GM20000 (cell line): Measurements from ENCODE around the gene CNTRL.
A peak's percentile ranks its signal among the peaks of the same experiment; 100 is the strongest.

Source experiments
- DNase-seq: peaks from one replicate; pipeline ENCODE4 v3.0.0; 2012; ENCODE audit warnings: low spot score
- CTCF ChIP-seq: IDR thresholded peaks from 2 replicates; pipeline ENCODE4 v1.5.1; 2012; ENCODE audit warnings: mild to moderate bottlenecking, control low read depth; ENCODE audit errors: extremely low read depth, missing control alignments

The CNTRL gene

GRCh38 chr9:121153642-121154041 lies 78.9 kb downstream of the CNTRL start:
- DNase-seq, result no peak
- no peak for TF ChIP-seq CTCF

DNA sequence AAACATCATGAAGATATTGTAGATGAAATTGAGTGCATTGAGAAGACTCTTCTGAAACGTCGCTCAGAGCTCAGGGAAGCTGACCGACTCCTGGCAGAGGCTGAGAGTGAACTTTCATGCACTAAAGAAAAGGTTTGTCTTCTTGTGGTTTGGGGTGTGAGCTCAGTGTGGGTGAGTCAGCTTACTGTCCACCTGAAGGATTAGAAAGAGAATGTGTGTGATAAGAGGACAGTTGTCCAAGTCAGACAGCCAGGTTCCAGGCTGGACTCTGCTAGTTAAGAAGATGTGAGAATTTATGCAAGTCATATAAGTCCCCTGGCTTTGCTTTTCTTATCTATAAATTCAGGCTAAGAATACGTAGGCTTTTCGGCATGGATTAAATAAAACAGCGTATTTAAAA lies 80.0 kb downstream of the CNTRL start:
- no peak for TF ChIP-seq CTCF
- no peak for DNase-seq

- no peak for TF ChIP-seq CTCF
- DNase-seq, result peak; percentile 68
Measured at GRCh38 chr9:121156263-121156731, 81.5 kb downstream of the CNTRL start.

- no peak for TF ChIP-seq CTCF
- DNase-seq, result no peak
Measured at GRCh38 chr9:121157939-121158338, 83.2 kb downstream of the CNTRL start.

DNA sequence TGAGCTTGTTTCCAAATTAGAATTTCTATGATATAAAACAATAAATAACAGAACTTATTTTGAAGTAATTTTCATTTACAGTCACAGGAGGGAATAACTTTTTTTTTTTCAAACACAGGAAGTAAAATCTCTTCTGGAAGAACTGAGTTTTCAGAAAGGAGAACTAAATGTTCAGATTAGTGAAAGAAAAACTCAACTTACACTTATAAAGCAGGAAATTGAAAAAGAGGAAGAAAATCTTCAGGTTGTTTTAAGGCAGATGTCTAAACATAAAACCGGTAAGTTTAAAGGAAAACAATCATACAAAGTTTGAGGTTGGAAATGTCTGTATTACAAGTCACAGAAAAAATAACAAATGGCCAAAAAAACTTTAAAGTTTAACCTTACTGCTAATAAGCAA lies 85.3 kb downstream of the CNTRL start:
- DNase-seq, result no peak
- TF ChIP-seq CTCF, result no peak

DNA sequence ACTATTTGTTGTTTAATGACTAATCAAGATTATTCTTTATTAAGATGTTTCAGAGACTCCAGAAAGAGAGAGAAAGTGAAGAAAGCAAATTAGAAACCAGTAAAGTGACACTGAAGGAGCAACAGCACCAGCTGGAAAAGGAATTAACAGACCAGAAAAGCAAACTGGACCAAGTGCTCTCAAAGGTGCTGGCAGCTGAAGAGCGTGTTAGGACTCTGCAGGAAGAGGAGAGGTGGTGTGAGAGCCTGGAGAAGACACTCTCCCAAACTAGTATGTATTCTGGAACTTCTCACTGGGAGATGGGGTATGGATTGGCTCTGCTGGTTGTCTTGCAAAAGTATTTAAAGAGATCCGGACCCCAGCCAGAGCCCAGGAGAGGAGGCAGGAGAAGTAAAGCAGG lies 93.3 kb downstream of the CNTRL start:
- DNase-seq, result no peak
- TF ChIP-seq CTCF, result no peak

DNA sequence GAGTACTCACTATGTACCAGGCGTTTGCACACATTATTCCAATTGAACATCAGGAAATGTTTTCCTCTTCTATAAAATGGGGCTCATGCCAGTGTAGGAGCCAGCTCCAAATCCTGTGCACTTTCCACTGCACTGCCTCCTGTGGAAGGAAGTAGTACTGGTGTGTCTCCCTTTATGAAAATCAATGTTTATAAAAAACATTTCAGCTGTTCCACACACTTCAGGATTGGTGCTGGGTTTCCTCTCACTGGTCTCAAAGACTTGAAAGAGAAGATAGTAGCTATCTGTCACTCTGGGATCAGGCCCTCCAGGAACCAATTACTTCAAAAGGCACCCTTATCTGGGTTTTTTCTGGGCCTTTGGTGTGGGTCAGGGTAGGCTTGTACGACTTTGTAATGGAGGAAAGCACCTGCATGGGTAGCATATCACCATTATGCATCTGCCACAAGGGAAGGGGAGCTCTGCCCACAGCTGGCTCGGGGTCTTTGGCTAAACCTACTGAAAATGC lies 94.4 kb downstream of the CNTRL start:
- no peak for TF ChIP-seq CTCF
- DNase-seq, result no peak
